ENCODE measurements around the gene PPP1R14C.

The PPP1R14C gene

GRCh38 chr6:150271501-150272263 lies 128.8 kb downstream of the PPP1R14C start:
- DNase-seq (ENCODE audit: low read depth) = no peak

DNA sequence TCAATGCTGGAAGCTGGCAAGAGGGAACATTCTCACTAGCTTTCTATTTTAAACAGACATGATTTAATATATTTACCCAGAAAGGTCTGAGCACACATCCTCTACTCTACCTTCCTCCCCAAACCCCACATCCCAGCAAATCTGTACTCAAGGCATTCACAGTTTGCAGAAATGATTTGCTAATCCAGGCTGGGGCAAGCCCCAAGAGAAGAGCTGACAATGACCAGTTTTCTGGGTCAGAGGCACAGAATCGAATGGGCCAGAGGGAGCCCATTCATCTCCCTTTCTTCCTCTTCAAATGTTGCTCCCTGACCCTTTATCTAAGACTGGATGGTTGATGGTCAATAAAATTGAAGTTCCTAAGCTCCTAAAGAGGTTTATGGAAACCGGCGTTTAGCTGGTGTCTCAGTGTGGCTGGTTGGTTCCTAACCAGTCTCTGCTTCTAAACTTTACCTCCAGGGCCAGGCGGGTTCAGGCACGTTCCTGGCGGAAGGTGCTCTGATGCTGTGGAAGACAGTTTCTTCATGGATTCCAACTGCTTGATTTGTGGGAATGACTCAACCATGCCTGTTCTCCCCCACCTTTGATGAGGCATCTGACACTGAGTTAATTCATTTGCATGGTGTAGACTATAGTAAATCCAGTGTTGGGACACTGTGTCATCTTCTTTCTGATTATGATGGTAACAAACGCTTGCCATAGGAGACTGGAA lies 129.6 kb downstream of the PPP1R14C start:
- no peak for DNase-seq (ENCODE audit: low read depth)

DNA sequence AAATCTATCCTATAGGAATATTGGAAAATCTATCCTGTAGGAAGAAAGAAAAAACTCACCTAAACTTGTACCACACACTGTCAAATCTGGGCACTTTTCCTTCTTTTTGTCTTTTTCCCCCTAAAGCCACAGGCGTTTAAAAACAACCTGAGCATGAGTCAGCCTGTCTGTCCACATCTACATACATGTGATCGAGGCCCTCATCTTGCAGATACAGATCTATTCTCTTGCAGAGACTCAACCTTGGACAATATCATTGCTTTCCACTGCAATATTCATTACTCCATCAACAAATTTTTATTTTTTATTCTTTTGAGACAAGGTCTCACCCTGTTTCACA lies 130.1 kb downstream of the PPP1R14C start:
- DNase-seq (ENCODE audit: low read depth) = no peak

- DNase-seq (ENCODE audit: low read depth) = no peak
These were observed 130.8 kb downstream of the PPP1R14C start for GRCh38 chr6:150273457-150274309.

GRCh38 chr6:150275489-150275888 lies 132.6 kb downstream of the PPP1R14C start:
- DNase-seq (ENCODE audit: low read depth) = no peak

DNA sequence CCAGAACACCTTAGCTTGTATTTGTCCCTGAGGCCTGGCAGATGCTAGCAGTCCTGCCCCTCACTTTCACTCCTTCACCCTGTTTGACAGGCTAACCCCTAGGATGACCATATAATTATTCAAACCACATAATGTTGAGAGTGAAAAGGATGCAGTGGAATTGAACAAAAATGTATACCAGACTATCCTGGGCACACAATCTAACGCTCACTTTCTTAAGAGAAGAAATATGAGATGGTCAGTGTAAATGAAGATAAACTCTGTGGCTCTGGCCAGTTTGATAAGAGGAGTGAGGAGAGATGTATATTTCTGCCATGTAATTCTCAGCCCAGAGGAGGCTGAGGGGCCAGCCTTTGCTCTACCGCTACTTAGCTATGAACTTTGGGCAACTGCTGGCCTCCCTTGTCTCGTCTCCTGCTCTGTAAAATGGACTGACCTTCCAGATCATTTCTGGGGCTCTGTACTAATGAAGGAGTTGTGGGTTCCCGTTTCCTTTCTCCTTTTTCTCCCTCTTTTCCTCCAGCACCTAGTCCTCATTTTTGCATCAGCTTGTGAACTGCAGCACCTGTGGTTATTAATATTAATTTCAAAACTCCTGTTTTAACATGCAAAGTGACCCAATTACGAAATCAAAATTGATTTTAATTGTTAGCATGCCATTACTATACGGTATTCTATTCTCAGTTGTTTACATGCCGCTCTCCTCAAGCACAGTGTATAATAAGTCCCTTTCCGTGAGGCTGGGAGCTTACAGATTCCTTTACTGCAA lies 133.5 kb downstream of the PPP1R14C start:
- no peak for DNase-seq (ENCODE audit: low read depth)

- DNase-seq (ENCODE audit: low read depth) = no peak
These were observed 134.3 kb downstream of the PPP1R14C start for GRCh38 chr6:150276937-150277742.

DNA sequence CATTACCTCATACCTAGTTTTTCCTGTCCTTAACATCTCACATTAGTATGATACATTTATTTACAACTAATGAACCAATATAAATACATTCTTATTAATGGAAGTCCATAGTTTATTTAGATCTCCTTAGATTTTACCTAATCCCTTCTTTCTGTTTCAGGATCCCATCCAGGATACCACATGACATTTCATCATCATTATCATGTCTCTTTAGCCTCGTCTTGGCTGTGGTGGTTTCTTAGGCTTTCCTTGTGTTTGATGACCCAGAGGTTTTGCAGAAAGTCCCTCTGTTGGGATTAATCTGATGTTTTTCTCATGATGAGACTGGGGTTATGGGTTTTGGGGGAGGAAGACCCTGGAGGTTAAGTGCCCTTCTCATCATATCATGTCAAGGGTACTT lies 136.7 kb downstream of the PPP1R14C start:
- DNase-seq (ENCODE audit: low read depth) = no peak

DNA sequence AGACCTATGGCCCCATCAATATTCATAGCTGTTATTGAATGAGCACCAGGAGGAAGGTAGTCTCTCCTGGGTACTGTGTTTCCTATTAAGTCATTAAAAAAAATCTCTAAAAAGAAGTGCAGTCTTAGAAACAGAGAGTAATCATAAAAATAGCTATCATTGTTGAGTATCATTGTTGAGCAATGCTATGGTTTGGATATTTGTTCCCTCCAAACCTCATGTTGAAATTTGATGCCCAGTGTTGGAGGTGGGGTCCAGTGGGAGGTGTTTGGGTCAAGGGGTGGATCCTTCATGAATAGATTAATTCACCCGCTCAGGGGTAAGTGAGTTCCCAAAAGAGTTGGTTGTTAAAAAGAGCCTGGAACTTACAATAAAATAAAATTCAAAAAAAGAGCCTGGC lies 137.9 kb downstream of the PPP1R14C start:
- no peak for DNase-seq (ENCODE audit: low read depth)

GRCh38 chr6:150281767-150282166 lies 138.9 kb downstream of the PPP1R14C start:
- no peak for DNase-seq (ENCODE audit: low read depth)

- no peak for DNase-seq (ENCODE audit: low read depth)
These were observed 140.0 kb downstream of the PPP1R14C start for GRCh38 chr6:150282806-150283205.

DNA sequence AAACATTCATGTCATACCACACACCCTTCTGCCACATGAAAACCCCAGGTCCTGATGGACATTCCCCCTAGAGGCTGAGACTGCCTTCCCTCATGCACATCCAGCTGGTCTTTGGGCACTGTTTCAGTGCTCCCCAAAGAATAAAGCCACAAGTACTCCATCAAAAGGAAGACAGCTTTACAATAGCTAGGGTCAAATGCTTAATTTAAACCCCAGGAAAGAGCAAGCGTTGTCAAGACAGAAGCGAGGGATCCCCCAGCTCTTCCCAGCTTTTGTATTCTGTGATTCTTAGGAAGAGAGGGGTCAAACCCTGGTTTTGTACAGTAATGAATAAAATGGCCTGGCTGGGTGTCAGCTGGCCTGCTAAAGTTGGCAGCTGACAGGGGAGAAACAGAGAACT lies 143.6 kb downstream of the PPP1R14C start:
- no peak for DNase-seq (ENCODE audit: low read depth)

GRCh38 chr6:150286912-150287311 lies 144.1 kb downstream of the PPP1R14C start:
- DNase-seq (ENCODE audit: low read depth) = no peak

- no peak for DNase-seq (ENCODE audit: low read depth)
These were observed 145.6 kb downstream of the PPP1R14C start for GRCh38 chr6:150288456-150288855.

DNA sequence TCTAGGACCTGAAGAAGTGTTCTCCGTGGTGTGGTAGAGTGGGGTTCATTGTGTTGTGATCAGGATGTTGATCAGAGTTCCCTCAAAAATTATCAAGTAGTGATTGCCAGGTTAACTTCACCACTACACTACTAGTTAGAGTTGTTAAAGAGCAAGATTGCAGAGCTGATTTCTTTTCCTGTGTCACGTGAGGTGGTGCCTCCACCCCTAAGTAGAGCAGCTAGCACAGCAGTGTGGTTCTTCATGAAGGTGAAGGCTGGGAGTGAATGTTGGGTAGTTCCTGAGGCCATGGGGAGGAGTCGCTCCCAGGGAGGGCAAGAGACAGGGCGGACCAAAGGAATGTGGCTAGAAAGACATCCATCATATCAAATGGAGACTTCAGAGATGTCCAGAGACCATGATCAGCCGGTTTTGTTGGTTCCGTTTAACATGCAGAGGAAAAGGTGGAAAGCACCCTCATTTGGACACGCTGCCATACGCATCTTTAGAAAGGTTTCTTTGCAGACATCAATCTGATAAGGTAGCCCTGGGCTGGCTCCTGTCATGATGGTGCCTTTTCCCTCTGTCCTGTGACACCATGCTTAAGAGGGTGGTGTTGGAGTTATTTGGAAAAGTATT lies 146.7 kb downstream of the PPP1R14C start:
- DNase-seq (ENCODE audit: low read depth) = no peak

- no peak for DNase-seq (ENCODE audit: low read depth)
These were observed 147.6 kb downstream of the PPP1R14C start for GRCh38 chr6:150290429-150290828.

DNA sequence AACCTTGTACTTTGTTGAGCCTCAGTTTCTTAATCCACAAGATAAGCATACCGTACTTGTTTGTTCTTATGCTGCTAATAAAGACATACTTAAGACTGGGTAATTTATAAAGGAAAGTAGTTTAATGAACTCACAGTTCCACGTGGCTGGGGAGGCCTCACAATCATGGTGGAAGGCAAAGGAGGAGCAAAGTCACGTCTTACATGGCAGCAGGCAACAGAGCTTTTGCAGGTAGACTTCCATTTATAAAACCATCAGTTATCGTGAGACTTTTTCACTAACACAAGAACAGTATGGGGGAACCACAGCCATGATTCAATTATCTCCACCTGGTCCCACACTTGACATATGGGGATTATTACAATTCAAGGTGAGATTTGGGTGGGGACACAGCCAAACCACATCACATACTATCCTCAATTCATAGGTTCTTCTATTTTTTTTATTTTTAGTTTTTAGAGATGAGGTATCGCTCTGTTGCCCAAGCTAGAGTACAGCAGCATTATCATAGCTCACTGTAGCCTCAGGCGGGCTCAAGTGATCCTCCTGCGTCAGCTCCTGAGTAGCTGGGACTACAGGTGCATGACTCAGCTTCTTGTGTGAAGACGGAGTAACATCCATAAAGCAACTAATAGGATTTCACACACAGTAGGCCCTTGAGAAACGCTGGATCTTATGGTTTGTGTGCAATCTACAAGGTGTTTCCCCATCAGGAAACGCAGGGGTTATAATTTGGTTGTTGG lies 149.3 kb downstream of the PPP1R14C start:
- no peak for DNase-seq (ENCODE audit: low read depth)

- no peak for DNase-seq (ENCODE audit: low read depth)
These were observed 150.2 kb downstream of the PPP1R14C start for GRCh38 chr6:150293019-150293418.

DNA sequence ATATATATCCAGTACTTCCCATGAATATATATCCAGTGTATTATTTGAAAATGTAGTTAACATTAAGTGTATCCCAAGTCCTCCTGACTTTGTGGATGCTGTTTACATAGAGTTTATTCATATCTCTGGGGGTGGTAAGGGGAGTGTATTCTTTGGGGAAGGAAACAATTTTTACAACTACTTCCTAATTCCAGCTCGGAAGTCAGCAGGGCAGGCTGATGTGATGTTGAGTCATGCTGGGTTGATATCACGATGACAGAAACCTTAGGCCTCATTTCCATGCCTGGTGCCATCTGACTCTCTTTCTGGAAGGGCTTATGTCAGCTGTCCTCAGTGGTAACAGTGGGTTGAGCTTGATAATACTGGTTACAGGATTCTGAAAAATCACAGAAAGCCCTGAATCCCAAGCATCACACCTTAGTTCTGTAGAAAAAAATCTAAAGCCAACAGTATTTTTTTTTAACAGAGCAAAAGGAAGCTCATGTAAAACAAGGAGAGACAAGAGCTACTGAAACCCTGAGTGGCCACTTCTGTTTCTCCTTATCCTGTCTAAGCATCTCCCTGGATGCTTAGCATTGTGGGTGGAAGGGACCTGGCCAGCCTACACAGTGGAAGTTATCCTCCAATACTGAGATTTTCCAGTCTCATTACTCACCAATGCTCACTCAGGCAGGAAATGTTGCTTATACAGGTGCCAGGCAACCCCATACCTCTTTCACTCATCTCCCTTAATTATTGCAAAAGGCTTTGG lies 150.8 kb downstream of the PPP1R14C start:
- no peak for DNase-seq (ENCODE audit: low read depth)

Measured in GM04503 (cell line).